Activated CD8-positive, alpha-beta T cell treated with anti-CD3 and anti-CD28 coated beads for 36 hours (primary cell): Measurements from ENCODE around the gene PUM1. TPM values are rescaled to one million over a fixed set of nuclear protein-coding genes. Genes with fewer than 3 reads are reported as not detected.
A peak's percentile ranks its signal among the peaks of the same experiment; 100 is the strongest.

Source experiments
- ATAC-seq: fragments of 200-7000 bp; cut with Tn5 transposase; one replicate; pipeline ENCODE4 v1.10.0; 2021; ENCODE audit warnings: mild to moderate bottlenecking, moderate library complexity
- CTCF ChIA-PET: fragments of 350-600 bp; sonication (Branson Sonifier 250); formaldehyde crosslinking; loops from one replicate; lab custom pipeline; 2021; ENCODE audit warnings: antibody characterized with exemption; lab: Charles Lee
- POLR2A ChIA-PET: fragments of 350-600 bp; sonication (Branson Sonifier 250); formaldehyde crosslinking; loops from one replicate; lab custom pipeline; 2021; ENCODE audit warnings: antibody characterized with exemption; lab: Charles Lee
- DNase-seq: peaks from one replicate; pipeline ENCODE4 v3.0.0-alpha.2; 2020
- H3K27ac Mint-ChIP-seq: one replicate; pipeline ENCODE4 v1.8.0; 2021; ENCODE audit warnings: mild to moderate bottlenecking, mixed read lengths
- H3K27me3 Mint-ChIP-seq: one replicate; pipeline ENCODE4 v1.8.0; 2021; ENCODE audit warnings: mixed read lengths
- H3K36me3 Mint-ChIP-seq: one replicate; pipeline ENCODE4 v1.8.0; 2021; ENCODE audit warnings: low read depth, mixed read lengths
- H3K4me1 Mint-ChIP-seq: one replicate; pipeline ENCODE4 v1.8.0; 2021; ENCODE audit warnings: low read depth, mixed read lengths
- H3K4me3 Mint-ChIP-seq: one replicate; pipeline ENCODE4 v1.8.0; 2021; ENCODE audit warnings: mild to moderate bottlenecking, moderate library complexity, mixed read lengths
- H3K9me3 Mint-ChIP-seq: one replicate; pipeline ENCODE4 v1.8.0; 2021; ENCODE audit warnings: mixed read lengths
- CTCF ChIP-seq: fragments of 200-600 bp; IDR thresholded peaks from one replicate; pipeline ENCODE4 v1.8.0; 2022; ENCODE audit warnings: antibody characterized with exemption, mild to moderate bottlenecking
- intact Hi-C: fragments of 100-400 bp; cut with micrococcal nuclease; formaldehyde crosslinking; loops from one replicate; pipeline ENCODE4 v1.10.0; 2022
- total RNA-seq, 2 experiments: library from RNA; stranded (reverse); gene quantifications; one replicate each; pipeline ENCODE4 v1.2.3, GENCODE V29; 2021

PUM1 gene
- total RNA-seq, 2 experiments from 2014 or later: 98.0 to 99.0 TPM

GRCh38 chr1:31003613-31004230 lies 61.8 kb downstream of the PUM1 start:
- H3K27ac Mint-ChIP-seq: peak overlapping the region; percentile 17
- ATAC-seq: no peak
- intact Hi-C loops: no loop called here
- no peaks in the 10 kb centered on the region for H3K9me3 Mint-ChIP-seq
- ChIA-PET POLR2A (interaction anchor here (0.7 to 1.6 kb wide), 4 partner anchors 14 to 68 kb away, joined by 3 read pairs; no protein-coding TSS in a partner anchor), CTCF (interaction anchor here (0.7 to 1.9 kb wide), 5 partner anchors 8 to 88 kb away, joined by 3 to 7 read pairs (median 3); no protein-coding TSS in a partner anchor)
- H3K4me3 Mint-ChIP-seq: no peak overlapping the region
- H3K27me3 Mint-ChIP-seq: no peaks in the 10 kb centered on the region
- TF ChIP-seq CTCF: no peak
- H3K36me3 Mint-ChIP-seq: peaks cover 55% of the 10 kb centered on the region
- H3K4me1 Mint-ChIP-seq: peaks cover 43% of the 10 kb centered on the region
- no peak for DNase-seq

GRCh38 chr1:31000301-31000700 lies 65.2 kb downstream of the PUM1 start:
- CTCF ChIA-PET: interaction anchor here (1.0 kb wide), 1 partner anchor 71 kb away, joined by 3 read pairs; no protein-coding TSS in a partner anchor
- Mint-ChIP-seq H3K4me1 (peaks cover 41% of the 10 kb centered on the region), H3K4me3 (no peak overlapping the region), H3K36me3 (peaks cover 63% of the 10 kb centered on the region), H3K27me3 (no peaks in the 10 kb centered on the region), H3K9me3 (no peaks in the 10 kb centered on the region), H3K27ac (no peak overlapping the region)
- ATAC-seq: no peak
- TF ChIP-seq CTCF: no peak
- intact Hi-C loops: no loop called here
- no peak for DNase-seq
- POLR2A ChIA-PET: interaction anchor here (0.8 to 1.1 kb wide), 3 partner anchors 59 to 66 kb away, joined by 3 to 4 read pairs (median 3); no protein-coding TSS in a partner anchor

- POLR2A ChIA-PET: no interaction called here
- Mint-ChIP-seq H3K27ac (peak overlapping the region; percentile 43), H3K9me3 (no peaks in the 10 kb centered on the region), H3K36me3 (peaks cover 58% of the 10 kb centered on the region), H3K4me3 (no peak overlapping the region), H3K4me1 (peaks cover 40% of the 10 kb centered on the region), H3K27me3 (no peaks in the 10 kb centered on the region)
- no peak for TF ChIP-seq CTCF
- ATAC-seq (no peak), DNase-seq (no peak)
- intact Hi-C loops: no loop called here
- CTCF ChIA-PET: no interaction called here
Observed at GRCh38 chr1:30998887-30999286, 66.6 kb downstream of the PUM1 start.

- ATAC-seq (no peak), DNase-seq (no peak)
- Mint-ChIP-seq H3K36me3 (peaks cover 52% of the 10 kb centered on the region), H3K4me3 (no peak overlapping the region), H3K9me3 (no peaks in the 10 kb centered on the region), H3K4me1 (peaks cover 41% of the 10 kb centered on the region), H3K27ac (no peak overlapping the region), H3K27me3 (no peaks in the 10 kb centered on the region)
- TF ChIP-seq CTCF: no peak
- intact Hi-C loops: no loop called here
- CTCF ChIA-PET: no interaction called here
- POLR2A ChIA-PET: no interaction called here
Observed at GRCh38 chr1:30998171-30998570, 67.3 kb downstream of the PUM1 start.

- no peaks in the 10 kb centered on the region for H3K9me3 Mint-ChIP-seq
- no peaks in the 10 kb centered on the region for H3K27me3 Mint-ChIP-seq
- peaks cover 53% of the 10 kb centered on the region for H3K36me3 Mint-ChIP-seq
- intact Hi-C loops: no loop called here
- ATAC-seq (no peak), DNase-seq (no peak)
- peaks cover 43% of the 10 kb centered on the region for H3K4me1 Mint-ChIP-seq
- no peak for TF ChIP-seq CTCF
- H3K27ac Mint-ChIP-seq: peak overlapping the region; percentile 55
- POLR2A ChIA-PET: interaction anchor here (0.9 kb wide), 1 partner anchor 13 kb away, joined by 3 read pairs; no protein-coding TSS in a partner anchor
- no peak overlapping the region for H3K4me3 Mint-ChIP-seq
- CTCF ChIA-PET: interaction anchor here (0.6 to 1.1 kb wide), 3 partner anchors 9 to 1931 kb away, joined by 3 to 5 read pairs (median 3); no protein-coding TSS in a partner anchor
Observed at GRCh38 chr1:30997463-30998057, 68.0 kb downstream of the PUM1 start.
